HCT116 (cell line): ENCODE results near the gene KIF26B. TPM values are rescaled to one million over a fixed set of nuclear protein-coding genes. Genes with fewer than 3 reads are reported as not detected.

ENCODE experiments used
- ATAC-seq: fragments of 200-7000 bp; cut with Tn5 transposase; 2 replicates; pipeline ENCODE4 v1.9.1; 2020; ENCODE audit warnings: mild to moderate bottlenecking, moderate library complexity
- BruUV-seq: library from RNA; stranded (reverse); fragments of 400-500 nt; replicated peaks from 2 replicates; lab custom pipeline; 2021; lab: Mats Ljungman, UMichigan
- CTCF ChIA-PET: fragments of 300-600 bp; sonication (Branson Sonifier 250); formaldehyde crosslinking; loops from one replicate; lab custom pipeline; 2021; ENCODE audit warnings: antibody characterized with exemption; lab: Charles Lee
- POLR2A ChIA-PET: fragments of 300-600, 350-600 bp; sonication (Branson Sonifier 250); formaldehyde crosslinking; loops from one replicate; lab custom pipeline; 2021; ENCODE audit warnings: antibody characterized with exemption; lab: Charles Lee
- RAD21 ChIA-PET, 2 experiments: fragments of 300-600 bp; sonication (Branson Sonifier 250); formaldehyde crosslinking; loops; one replicate each; lab custom pipeline; 2023; ENCODE audit warnings: low total read pairs in 2 of 2; ENCODE audit not compliant: uncharacterized antibody in 2 of 2, unreplicated experiment in 2 of 2, low non-redundant PET in 1 of 2; lab: Charles Lee
- DNase-seq: peaks from one replicate; pipeline ENCODE4 v3.0.0-alpha.2; 2010; ENCODE audit warnings: low read depth, low spot score
- H2AFZ ChIP-seq: fragments of 200-600 bp; shearing (Covaris generic), sonication (generic); 2 replicates; pipeline ENCODE4 v1.6.1; 2017; ENCODE audit warnings: low read depth, mixed run types, mixed read lengths, antibody characterized with exemption, low read length; ENCODE audit not compliant: poor library complexity, severe bottlenecking
- H3K27ac ChIP-seq: 2 replicates; pipeline ENCODE4 v1.5.1; 2012; ENCODE audit warnings: low read depth, low read length
- H3K27me3 ChIP-seq: fragments of 200-600 bp; sonication (generic); 2 replicates; pipeline ENCODE4 v1.6.1; 2016; ENCODE audit warnings: mixed run types, low read length, mixed read lengths; ENCODE audit not compliant: insufficient read depth
- H3K36me3 ChIP-seq, 2 experiments: fragments of 200-500 bp in 1 of 2; fragments of 200-600 bp in 1 of 2; sonication (Bioruptor generic) in 1 of 2; sonication (generic) in 1 of 2; 2 replicates each; pipeline versions ENCODE4 v1.5.1 to v1.6.1; 2014 to 2016; ENCODE audit warnings: low read length in 2 of 2, inconsistent platforms in 1 of 2, mixed read lengths in 1 of 2, mixed run types in 1 of 2; ENCODE audit not compliant: insufficient read depth in 2 of 2, control insufficient read depth in 1 of 2
- H3K4me1 ChIP-seq, 2 experiments: fragments of 200-600 bp in 1 of 2; sonication (generic) in 1 of 2; 2 replicates each; pipeline versions ENCODE4 v1.5.1 to v1.6.1; 2012 to 2017; ENCODE audit warnings: low read length in 2 of 2, inconsistent platforms in 1 of 2, mild to moderate bottlenecking in 1 of 2, mixed read lengths in 1 of 2, mixed run types in 1 of 2, moderate library complexity in 1 of 2; ENCODE audit not compliant: insufficient read depth in 2 of 2, control insufficient read depth in 1 of 2
- H3K4me2 ChIP-seq: fragments of 200-600 bp; sonication (generic); 2 replicates; pipeline ENCODE4 v1.6.1; 2017; ENCODE audit warnings: mixed run types, low read length, mixed read lengths
- H3K4me3 ChIP-seq, 2 experiments: fragments of 200-600 bp in 1 of 2; sonication (generic) in 1 of 2; replicated peaks in 1 of 2; 2 replicates each; pipeline ENCODE4 v1.5.1; 2011 to 2016; ENCODE audit warnings: low read length in 2 of 2, control low read depth in 1 of 2, low read depth in 1 of 2, mild to moderate bottlenecking in 1 of 2, mixed read lengths in 1 of 2, mixed run types in 1 of 2
- H3K79me2 ChIP-seq: fragments of 200-600 bp; sonication (generic); 2 replicates; pipeline ENCODE4 v1.6.1; 2017; ENCODE audit warnings: mild to moderate bottlenecking, mixed run types, low read length, moderate library complexity, mixed read lengths; ENCODE audit not compliant: insufficient read depth
- H3K9ac ChIP-seq: fragments of 200-600 bp; sonication (generic); 2 replicates; pipeline ENCODE4 v1.6.1; 2016; ENCODE audit warnings: low read length, mixed read lengths
- H3K9me2 ChIP-seq: fragments of 200-600 bp; sonication (generic), shearing (Covaris generic); 2 replicates; pipeline ENCODE4 v1.6.1; 2017; ENCODE audit warnings: mixed run types, mild to moderate bottlenecking, moderate library complexity; ENCODE audit not compliant: insufficient read depth
- H3K9me3 ChIP-seq, 2 experiments: fragments of 200-500 bp in 1 of 2; fragments of 200-600 bp in 1 of 2; sonication (Bioruptor generic) in 1 of 2; sonication (generic) in 1 of 2; 2 replicates each; pipeline ENCODE4 v1.6.1; 2014 to 2017; ENCODE audit warnings: low read length in 2 of 2, mixed read lengths in 2 of 2, inconsistent platforms in 1 of 2, low read depth in 1 of 2, mild to moderate bottlenecking in 1 of 2, mixed run types in 1 of 2, moderate library complexity in 1 of 2; ENCODE audit not compliant: control insufficient read depth in 1 of 2, insufficient read depth in 1 of 2
- H4K20me1 ChIP-seq: fragments of 200-600 bp; sonication (generic), shearing (Covaris generic); 2 replicates; pipeline ENCODE4 v1.6.1; 2017; ENCODE audit warnings: mixed run types, mild to moderate bottlenecking, moderate library complexity; ENCODE audit not compliant: insufficient read depth
- EGR1 ChIP-seq: IDR thresholded peaks from 2 replicates; pipeline ENCODE4 v1.6.1; 2012; ENCODE audit warnings: low read depth
- EZH2 ChIP-seq: fragments of 200-600 bp; sonication (generic); IDR thresholded peaks from 2 replicates; pipeline ENCODE4 v1.6.1; 2017; ENCODE audit warnings: antibody characterized with exemption, mixed run types
- EZH2phosphoT487 ChIP-seq: fragments of 200-600 bp; IDR thresholded peaks from 2 replicates; pipeline ENCODE4 v1.6.1; 2018; ENCODE audit warnings: antibody characterized with exemption, borderline replicate concordance
- FOSL1 ChIP-seq: IDR thresholded peaks from 2 replicates; pipeline ENCODE4 v1.6.1; 2012; ENCODE audit warnings: low read depth
- JUND ChIP-seq: IDR thresholded peaks from 2 replicates; pipeline ENCODE4 v1.6.1; 2012
- POLR2A ChIP-seq: IDR thresholded peaks from 2 replicates; pipeline ENCODE4 v1.7.0; 2011; ENCODE audit warnings: borderline replicate concordance; ENCODE audit not compliant: insufficient read depth, insufficient read length; ENCODE audit errors: extremely low read depth
- POLR2AphosphoS5 ChIP-seq: IDR thresholded peaks from 2 replicates; pipeline ENCODE4 v1.6.1; 2011; ENCODE audit warnings: mild to moderate bottlenecking, low read depth, low read length, moderate library complexity
- RAD21 ChIP-seq: IDR thresholded peaks from 2 replicates; pipeline ENCODE4 v1.6.1; 2012; ENCODE audit warnings: low read depth, mild to moderate bottlenecking
- SP1 ChIP-seq: IDR thresholded peaks from 2 replicates; pipeline ENCODE4 v1.6.1; 2012; ENCODE audit warnings: low read depth
- SRF ChIP-seq: IDR thresholded peaks from 2 replicates; pipeline ENCODE4 v1.6.1; 2012; ENCODE audit warnings: low read depth
- TCF7L2 ChIP-seq: IDR thresholded peaks from 2 replicates; pipeline ENCODE4 v1.7.0; 2011; ENCODE audit warnings: borderline replicate concordance, inconsistent platforms; ENCODE audit not compliant: insufficient read depth, insufficient read length; ENCODE audit errors: extremely low read depth
- ZFX ChIP-seq: fragments of 450-650 bp; IDR thresholded peaks from 2 replicates; pipeline ENCODE4 v1.6.1; 2017
- ZNF274 ChIP-seq: fragments of 200-500 bp; sonication (Bioruptor generic); IDR thresholded peaks from 2 replicates; pipeline ENCODE4 v1.6.1; 2014; ENCODE audit warnings: mild to moderate bottlenecking, low read depth, low read length, inconsistent platforms
- intact Hi-C: fragments of 100-400 bp; cut with micrococcal nuclease; formaldehyde crosslinking; loops from 2 replicates; pipeline ENCODE4 v1.10.0; 2022
- total RNA-seq: library from RNA; stranded (reverse); gene quantifications from one replicate; pipeline ENCODE4 v1.2.1, GENCODE V29; 2021; ENCODE audit not compliant: unreplicated experiment
- TF ChIP-seq, protein P1 (sequence below): IDR thresholded peaks from 2 replicates; pipeline ENCODE4 v1.6.1; 2012
- TF ChIP-seq, protein P2 (sequence below): IDR thresholded peaks from 2 replicates; pipeline ENCODE4 v1.6.1; 2012; ENCODE audit warnings: low read depth
- TF ChIP-seq, protein P3 (sequence below): IDR thresholded peaks from 2 replicates; pipeline ENCODE4 v1.6.1; 2012

The KIF26B gene
- total RNA-seq, 1 experiment from 2014 or later, result 0.49 TPM

DNA sequence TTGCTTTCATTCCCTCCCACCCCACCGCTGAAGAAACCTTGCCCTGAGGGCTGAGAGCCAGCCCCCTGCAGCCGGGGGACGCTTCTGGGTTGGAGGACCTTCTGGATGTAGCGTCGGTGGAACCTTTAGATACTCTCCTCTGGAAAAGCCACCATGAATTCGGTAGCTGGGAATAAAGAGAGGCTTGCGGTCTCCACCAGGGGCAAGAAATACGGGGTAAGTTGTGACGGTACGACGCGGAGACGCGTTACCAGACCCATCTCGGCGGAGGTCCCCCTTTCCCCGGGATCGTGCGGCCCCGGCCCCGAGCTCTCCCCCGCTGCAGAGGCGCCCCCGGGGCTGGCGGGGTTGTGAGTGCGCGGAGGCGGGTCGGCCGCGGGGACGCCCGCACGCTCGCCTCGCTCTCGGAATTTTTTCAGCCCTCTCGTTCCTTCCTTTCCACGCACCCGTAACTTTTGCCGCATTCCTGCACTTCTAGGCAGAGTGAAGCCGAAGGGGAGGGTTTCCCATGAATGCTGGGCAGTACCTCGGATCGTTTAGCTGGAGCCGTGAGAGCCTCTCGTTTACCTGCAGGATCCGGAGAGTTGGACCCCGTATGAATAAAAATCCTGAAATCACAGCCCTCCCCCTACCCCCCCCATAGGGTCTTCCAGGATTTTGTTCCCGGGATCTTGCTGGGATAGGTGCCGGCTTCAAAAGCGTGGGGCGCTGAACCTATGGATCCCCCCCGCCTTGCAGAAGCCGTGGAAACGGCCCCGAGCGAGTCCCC lies 671 bp downstream of the KIF26B start:
- H2AFZ ChIP-seq, result peak overlapping the region; percentile 94
- no peak for ATAC-seq

DNA sequence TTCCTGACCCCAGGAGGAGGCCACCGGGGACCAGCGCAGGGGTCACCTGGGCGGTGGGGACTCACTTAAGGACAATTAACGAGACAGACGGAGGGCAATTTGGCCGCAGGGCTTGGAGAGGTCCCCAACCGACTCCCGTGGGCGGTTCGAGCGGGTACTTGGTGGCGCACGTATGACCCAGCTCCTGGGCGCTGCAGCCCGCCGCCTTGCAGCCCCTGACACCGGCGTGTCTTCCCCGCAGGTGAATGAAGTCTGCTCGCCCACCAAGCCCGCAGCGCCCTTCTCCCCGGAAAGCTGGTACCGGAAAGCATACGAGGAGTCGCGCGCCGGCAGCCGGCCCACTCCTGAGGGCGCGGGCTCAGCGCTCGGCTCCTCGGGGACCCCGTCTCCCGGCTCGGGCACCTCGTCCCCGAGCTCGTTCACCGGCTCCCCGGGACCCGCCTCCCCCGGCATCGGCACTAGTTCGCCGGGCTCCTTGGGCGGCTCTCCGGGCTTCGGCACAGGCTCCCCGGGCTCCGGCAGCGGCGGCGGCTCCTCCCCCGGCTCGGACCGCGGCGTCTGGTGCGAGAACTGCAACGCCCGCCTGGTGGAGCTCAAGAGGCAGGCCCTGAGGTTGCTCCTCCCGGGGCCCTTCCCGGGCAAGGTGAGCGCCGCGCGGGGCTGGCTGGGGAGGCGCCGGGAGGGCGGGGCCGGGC lies 1.4 kb downstream of the KIF26B start:
- Histone ChIP-seq H3K4me2 (peak overlapping the region; percentile 74), H4K20me1 (no peaks in the 10 kb centered on the region), H3K9ac (no peak overlapping the region), H3K9me2 (no peaks in the 10 kb centered on the region), H3K4me1 (peaks cover 7 to 40% of the 10 kb centered on the region in 2 experiments; a peak in 3 of 4 replicates), H3K27me3 (peaks cover 8% of the 10 kb centered on the region; the same call in 1 of the 2 replicates), H3K9me3 (no peaks in the 10 kb centered on the region), H3K27ac (no peak overlapping the region), H2AFZ (peak overlapping the region; percentile 35), H3K36me3 (no peaks in the 10 kb centered on the region), H3K79me2 (no peaks in the 10 kb centered on the region), H3K4me3 (peak overlapping the region; percentile 19 to 50)
- ATAC-seq (peak; percentile 90), DNase-seq (peak; percentile 52)
- BruUV-seq, result no TSS peak
- intact Hi-C loops, result loop anchor here (1.0 to 10.0 kb wide), 3 partner anchors 225 to 1129 kb away; no protein-coding TSS in a partner anchor
- POLR2A ChIA-PET, result interaction anchor here (1.0 kb wide), 1 partner anchor 12 kb away, joined by 3 read pairs; no protein-coding TSS in a partner anchor
- CTCF ChIA-PET, result interaction anchor here (0.6 to 2.5 kb wide), 13 partner anchors 10 to 1677 kb away, joined by 3 to 15 read pairs (median 3); no protein-coding TSS in a partner anchor
- RAD21 ChIA-PET, result interaction anchor here (1.0 to 1.1 kb wide), 3 partner anchors 79 to 225 kb away, joined by 3 to 7 read pairs (median 4); no protein-coding TSS in a partner anchor
- no peak for TF ChIP-seq ZNF274
- TF ChIP-seq, protein P1, sequence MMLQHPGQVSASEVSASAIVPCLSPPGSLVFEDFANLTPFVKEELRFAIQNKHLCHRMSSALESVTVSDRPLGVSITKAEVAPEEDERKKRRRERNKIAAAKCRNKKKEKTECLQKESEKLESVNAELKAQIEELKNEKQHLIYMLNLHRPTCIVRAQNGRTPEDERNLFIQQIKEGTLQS, result no peak
- TF ChIP-seq POLR2AphosphoS5, result no peak
- TF ChIP-seq, protein P2, sequence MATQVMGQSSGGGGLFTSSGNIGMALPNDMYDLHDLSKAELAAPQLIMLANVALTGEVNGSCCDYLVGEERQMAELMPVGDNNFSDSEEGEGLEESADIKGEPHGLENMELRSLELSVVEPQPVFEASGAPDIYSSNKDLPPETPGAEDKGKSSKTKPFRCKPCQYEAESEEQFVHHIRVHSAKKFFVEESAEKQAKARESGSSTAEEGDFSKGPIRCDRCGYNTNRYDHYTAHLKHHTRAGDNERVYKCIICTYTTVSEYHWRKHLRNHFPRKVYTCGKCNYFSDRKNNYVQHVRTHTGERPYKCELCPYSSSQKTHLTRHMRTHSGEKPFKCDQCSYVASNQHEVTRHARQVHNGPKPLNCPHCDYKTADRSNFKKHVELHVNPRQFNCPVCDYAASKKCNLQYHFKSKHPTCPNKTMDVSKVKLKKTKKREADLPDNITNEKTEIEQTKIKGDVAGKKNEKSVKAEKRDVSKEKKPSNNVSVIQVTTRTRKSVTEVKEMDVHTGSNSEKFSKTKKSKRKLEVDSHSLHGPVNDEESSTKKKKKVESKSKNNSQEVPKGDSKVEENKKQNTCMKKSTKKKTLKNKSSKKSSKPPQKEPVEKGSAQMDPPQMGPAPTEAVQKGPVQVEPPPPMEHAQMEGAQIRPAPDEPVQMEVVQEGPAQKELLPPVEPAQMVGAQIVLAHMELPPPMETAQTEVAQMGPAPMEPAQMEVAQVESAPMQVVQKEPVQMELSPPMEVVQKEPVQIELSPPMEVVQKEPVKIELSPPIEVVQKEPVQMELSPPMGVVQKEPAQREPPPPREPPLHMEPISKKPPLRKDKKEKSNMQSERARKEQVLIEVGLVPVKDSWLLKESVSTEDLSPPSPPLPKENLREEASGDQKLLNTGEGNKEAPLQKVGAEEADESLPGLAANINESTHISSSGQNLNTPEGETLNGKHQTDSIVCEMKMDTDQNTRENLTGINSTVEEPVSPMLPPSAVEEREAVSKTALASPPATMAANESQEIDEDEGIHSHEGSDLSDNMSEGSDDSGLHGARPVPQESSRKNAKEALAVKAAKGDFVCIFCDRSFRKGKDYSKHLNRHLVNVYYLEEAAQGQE, result no peak
- no peak for TF ChIP-seq SRF
- no peak for TF ChIP-seq EZH2phosphoT487
- no peak for TF ChIP-seq EZH2
- no peak for TF ChIP-seq TCF7L2
- no peak for TF ChIP-seq FOSL1
- no peak for TF ChIP-seq SP1

More for the DNA sequence above, 671 bp downstream of the KIF26B start:
- Histone ChIP-seq H4K20me1 (no peaks in the 10 kb centered on the region), H3K27me3 (peaks cover 14% of the 10 kb centered on the region), H3K4me1 (peaks cover 7 to 40% of the 10 kb centered on the region in 2 experiments; a peak in 3 of 4 replicates), H3K36me3 (no peaks in the 10 kb centered on the region), H3K9ac (no peak overlapping the region), H3K27ac (no peak overlapping the region), H3K79me2 (no peaks in the 10 kb centered on the region), H3K4me2 (peak overlapping the region; percentile 97), H3K9me2 (no peaks in the 10 kb centered on the region), H3K4me3 (peak overlapping the region; percentile 36 to 60), H3K9me3 (no peaks in the 10 kb centered on the region)
- no TSS peak for BruUV-seq
- TF ChIP-seq, protein P3, sequence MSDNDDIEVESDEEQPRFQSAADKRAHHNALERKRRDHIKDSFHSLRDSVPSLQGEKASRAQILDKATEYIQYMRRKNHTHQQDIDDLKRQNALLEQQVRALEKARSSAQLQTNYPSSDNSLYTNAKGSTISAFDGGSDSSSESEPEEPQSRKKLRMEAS, result no peak
- TF ChIP-seq RAD21 (no peak), SP1 (no peak), ZFX (no peak), POLR2A (no peak), JUND (no peak), EGR1 (no peak)
- DNase-seq, result no peak
- CTCF ChIA-PET, result interaction anchor here (1.2 to 1.5 kb wide), 4 partner anchors 11 to 733 kb away, joined by 3 to 7 read pairs (median 4); no protein-coding TSS in a partner anchor
- RAD21 ChIA-PET, result no interaction called here
- intact Hi-C loops, result loop anchor here (1.0 to 10.0 kb wide), 3 partner anchors 226 to 1129 kb away; no protein-coding TSS in a partner anchor
- POLR2A ChIA-PET, result no interaction called here
